Glutamatergic neuron (in vitro differentiated cells): ENCODE results near the gene ANKRD16. TPM values are rescaled to one million over a fixed set of nuclear protein-coding genes. Genes with fewer than 3 reads are reported as not detected.

Experiments
- DNase-seq: peaks from one replicate; pipeline ENCODE4 v3.0.0; 2022
- H3K27ac Mint-ChIP-seq: one replicate; pipeline ENCODE4 v1.8.0; 2020; ENCODE audit warnings: mild to moderate bottlenecking, mixed read lengths, inconsistent platforms; ENCODE audit not compliant: unreplicated experiment
- H3K27me3 Mint-ChIP-seq: one replicate; pipeline ENCODE4 v1.8.0; 2020; ENCODE audit warnings: mild to moderate bottlenecking, moderate library complexity, mixed read lengths, inconsistent platforms; ENCODE audit not compliant: unreplicated experiment
- H3K36me3 Mint-ChIP-seq: one replicate; pipeline ENCODE4 v1.8.0; 2020; ENCODE audit warnings: mild to moderate bottlenecking, mixed read lengths, inconsistent platforms; ENCODE audit not compliant: unreplicated experiment
- H3K4me1 Mint-ChIP-seq: one replicate; pipeline ENCODE4 v1.8.0; 2020; ENCODE audit warnings: mild to moderate bottlenecking, low read depth, mixed read lengths, inconsistent platforms; ENCODE audit not compliant: unreplicated experiment
- H3K4me3 Mint-ChIP-seq: one replicate; pipeline ENCODE4 v1.8.0; 2020; ENCODE audit warnings: mild to moderate bottlenecking, mixed read lengths, inconsistent platforms; ENCODE audit not compliant: unreplicated experiment
- H3K9me3 Mint-ChIP-seq: one replicate; pipeline ENCODE4 v1.8.0; 2020; ENCODE audit warnings: mild to moderate bottlenecking, moderate library complexity, mixed read lengths, inconsistent platforms; ENCODE audit not compliant: unreplicated experiment
- total RNA-seq: library from RNA; stranded (reverse); fragmentation: NEBNext Ultra II Directional; extraction: Animal tissue kit (Norgen Biotek cat#: 25700); gene quantifications from one replicate; pipeline ENCODE4 v1.2.1, GENCODE V29; 2021; ENCODE audit not compliant: unreplicated experiment
- TF ChIP-seq, protein P1 (sequence below): fragments of 200-600 bp; sonication (generic); IDR thresholded peaks from one replicate; pipeline ENCODE4 v1.5.0; 2021; ENCODE audit not compliant: partially characterized antibody, unreplicated experiment

The ANKRD16 gene
- total RNA-seq, 1 donor from 2014 or later: 7.5 TPM

DNA sequence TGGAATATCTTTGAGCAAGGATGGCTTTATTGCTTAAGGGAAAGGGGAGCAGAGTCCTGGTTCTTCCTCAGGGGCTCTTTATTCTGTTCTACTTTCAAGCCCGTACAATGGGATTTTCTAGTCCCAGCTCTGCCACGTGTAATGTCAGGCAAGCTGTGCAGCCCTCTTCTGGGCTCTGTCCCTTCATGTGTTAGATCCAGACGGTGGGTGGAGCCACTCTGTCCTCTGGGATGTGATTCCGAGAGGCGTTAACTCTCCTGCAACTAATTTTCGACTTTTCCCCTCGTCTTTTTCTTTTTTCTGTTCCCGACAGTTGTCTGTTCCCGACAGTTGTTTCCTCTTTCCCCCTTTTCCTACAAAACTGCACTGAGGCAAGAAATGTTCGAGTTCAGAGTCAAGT is 35.2 kb upstream of the ANKRD16 start:
- Mint-ChIP-seq H3K27ac (peak overlapping the region; percentile 22), H3K4me1 (no peaks in the 10 kb centered on the region), H3K9me3 (no peaks in the 10 kb centered on the region), H3K36me3 (peaks cover 22% of the 10 kb centered on the region), H3K4me3 (no peak overlapping the region), H3K27me3 (no peaks in the 10 kb centered on the region)
- no peak for DNase-seq
- TF ChIP-seq, protein P1, sequence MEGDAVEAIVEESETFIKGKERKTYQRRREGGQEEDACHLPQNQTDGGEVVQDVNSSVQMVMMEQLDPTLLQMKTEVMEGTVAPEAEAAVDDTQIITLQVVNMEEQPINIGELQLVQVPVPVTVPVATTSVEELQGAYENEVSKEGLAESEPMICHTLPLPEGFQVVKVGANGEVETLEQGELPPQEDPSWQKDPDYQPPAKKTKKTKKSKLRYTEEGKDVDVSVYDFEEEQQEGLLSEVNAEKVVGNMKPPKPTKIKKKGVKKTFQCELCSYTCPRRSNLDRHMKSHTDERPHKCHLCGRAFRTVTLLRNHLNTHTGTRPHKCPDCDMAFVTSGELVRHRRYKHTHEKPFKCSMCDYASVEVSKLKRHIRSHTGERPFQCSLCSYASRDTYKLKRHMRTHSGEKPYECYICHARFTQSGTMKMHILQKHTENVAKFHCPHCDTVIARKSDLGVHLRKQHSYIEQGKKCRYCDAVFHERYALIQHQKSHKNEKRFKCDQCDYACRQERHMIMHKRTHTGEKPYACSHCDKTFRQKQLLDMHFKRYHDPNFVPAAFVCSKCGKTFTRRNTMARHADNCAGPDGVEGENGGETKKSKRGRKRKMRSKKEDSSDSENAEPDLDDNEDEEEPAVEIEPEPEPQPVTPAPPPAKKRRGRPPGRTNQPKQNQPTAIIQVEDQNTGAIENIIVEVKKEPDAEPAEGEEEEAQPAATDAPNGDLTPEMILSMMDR: no peak

DNA sequence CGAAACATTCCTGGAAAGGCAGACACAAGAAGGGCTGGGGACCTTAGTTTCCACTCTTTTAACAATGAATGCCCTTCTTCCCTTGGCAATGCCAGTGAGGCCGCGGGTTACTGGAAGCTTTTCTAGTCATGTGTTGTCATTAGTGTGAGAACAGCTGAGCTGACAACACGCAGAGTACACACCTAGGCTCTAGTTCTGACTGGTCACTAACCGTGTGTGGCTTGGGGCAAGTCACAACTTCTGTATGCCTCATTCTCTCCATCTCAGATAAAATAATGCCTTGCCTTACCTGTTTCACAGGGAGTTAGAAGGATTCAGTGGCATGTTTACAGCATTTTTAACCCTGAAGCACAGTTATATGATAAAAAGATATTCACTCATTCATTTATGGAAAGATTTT is 32.1 kb upstream of the ANKRD16 start:
- no peak overlapping the region for H3K27ac Mint-ChIP-seq
- no peaks in the 10 kb centered on the region for H3K9me3 Mint-ChIP-seq
- DNase-seq: no peak
- H3K4me3 Mint-ChIP-seq: no peak overlapping the region
- H3K36me3 Mint-ChIP-seq: peaks cover 22% of the 10 kb centered on the region
- no peaks in the 10 kb centered on the region for H3K27me3 Mint-ChIP-seq
- TF ChIP-seq, protein P1: no peak
- H3K4me1 Mint-ChIP-seq: no peaks in the 10 kb centered on the region

DNA sequence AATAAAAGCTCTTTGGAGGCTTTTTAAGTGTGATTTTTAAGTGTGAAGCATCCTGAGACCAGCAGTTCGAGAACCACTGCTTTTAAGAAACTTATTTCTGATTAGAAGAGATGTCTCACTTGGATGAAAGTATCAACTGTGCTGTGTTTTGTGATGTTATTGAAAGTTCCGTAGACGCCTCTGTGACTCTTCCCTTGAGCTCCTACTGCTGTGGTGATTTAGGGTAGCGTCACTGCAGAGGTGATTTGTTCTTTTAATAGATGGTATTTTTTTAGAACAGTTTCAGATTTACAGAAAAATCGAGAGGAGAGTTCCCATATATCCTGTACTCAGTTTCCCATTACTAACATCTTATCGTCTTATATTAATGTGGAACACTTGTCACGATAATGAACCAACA is 29.9 kb upstream of the ANKRD16 start:
- Mint-ChIP-seq H3K4me1 (no peaks in the 10 kb centered on the region), H3K27me3 (no peaks in the 10 kb centered on the region), H3K36me3 (peaks cover 15% of the 10 kb centered on the region), H3K9me3 (no peaks in the 10 kb centered on the region), H3K27ac (no peak overlapping the region), H3K4me3 (no peak overlapping the region)
- TF ChIP-seq, protein P1: no peak
- DNase-seq: no peak

DNA sequence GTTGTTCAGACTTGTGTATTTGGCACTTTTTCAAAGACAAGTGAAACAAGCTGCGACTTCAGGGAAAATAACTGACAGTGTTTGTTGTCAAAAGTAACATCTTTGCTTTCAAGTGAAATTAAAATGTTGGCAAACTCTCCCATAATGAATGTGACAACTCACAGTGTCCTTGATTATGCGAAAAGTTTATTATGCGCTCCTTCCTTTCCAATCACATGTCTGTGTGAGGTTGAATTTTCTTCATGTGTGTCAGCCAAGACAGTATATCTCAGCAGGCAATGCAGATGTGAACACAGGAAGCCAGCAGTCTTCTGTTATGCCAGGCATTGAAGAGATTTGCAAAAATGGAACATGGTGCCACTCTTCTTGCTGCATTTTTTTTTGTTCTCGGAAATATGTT is 29.1 kb upstream of the ANKRD16 start:
- Mint-ChIP-seq H3K27ac (no peak overlapping the region), H3K9me3 (no peaks in the 10 kb centered on the region), H3K4me3 (no peak overlapping the region), H3K4me1 (no peaks in the 10 kb centered on the region), H3K36me3 (peaks cover 15% of the 10 kb centered on the region), H3K27me3 (no peaks in the 10 kb centered on the region)
- no peak for DNase-seq
- TF ChIP-seq, protein P1: no peak

DNA sequence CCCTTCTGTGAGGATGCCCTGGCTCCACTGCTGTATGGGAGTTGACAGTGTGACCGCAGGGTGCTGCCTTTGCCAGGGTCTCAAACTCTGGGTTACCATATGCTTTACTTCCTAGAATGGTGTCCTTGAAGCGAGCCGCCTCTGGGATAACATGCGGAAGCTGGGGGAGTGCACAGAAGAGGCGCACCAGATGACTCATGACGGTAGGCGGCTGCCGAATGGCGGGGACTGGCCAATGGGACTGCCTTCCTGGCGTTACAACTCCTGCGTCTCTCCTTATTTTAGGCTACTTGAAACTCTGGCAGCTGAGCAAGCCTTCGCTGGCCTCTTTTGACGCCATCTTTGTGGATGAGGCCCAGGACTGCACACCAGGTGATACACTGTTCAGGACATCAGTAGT is 27.6 kb upstream of the ANKRD16 start:
- no peaks in the 10 kb centered on the region for H3K27me3 Mint-ChIP-seq
- peaks cover 10% of the 10 kb centered on the region for H3K36me3 Mint-ChIP-seq

More for the DNA sequence above, 27.6 kb upstream of the ANKRD16 start:
- Mint-ChIP-seq H3K4me1 (no peaks in the 10 kb centered on the region), H3K27ac (no peak overlapping the region), H3K9me3 (no peaks in the 10 kb centered on the region), H3K4me3 (no peak overlapping the region)
- TF ChIP-seq, protein P1: no peak
- DNase-seq: no peak
